Loucy (cell line): ENCODE data around the gene RPS19.

Experiments used
- CTCF ChIP-seq: fragments of 200-600 bp; sonication (generic); conservative IDR thresholded peaks from 2 replicates; pipeline ENCODE4 v1.5.1; 2014; ENCODE audit warnings: mild to moderate bottlenecking, antibody characterized with exemption, low read length
- EZH2phosphoT487 ChIP-seq: fragments of 200-600 bp; IDR thresholded peaks from 2 replicates; pipeline ENCODE4 v1.6.1; 2018; ENCODE audit warnings: antibody characterized with exemption, mild to moderate bottlenecking, moderate library complexity, borderline replicate concordance

- TF ChIP-seq CTCF (no peak; the same call in 1 of the 2 replicates), EZH2phosphoT487 (no peak)
Observed at GRCh38 chr19:41859213-41859617, 840 bp upstream of the RPS19 start.
